H9 (cell line): ENCODE data around the gene SPATS2. TPM values are rescaled to one million over a fixed set of nuclear protein-coding genes. Genes with fewer than 3 reads are reported as not detected.

Experiments
- DNase-seq: peaks from one replicate; pipeline ENCODE4 v3.0.0-alpha.2; 2017
- H2AFZ ChIP-seq: one replicate; pipeline ENCODE4 v1.6.1; 2013; ENCODE audit warnings: mild to moderate bottlenecking, low read length, control low read depth, moderate library complexity
- H2AK5ac ChIP-seq: 2 replicates; pipeline ENCODE4 v1.6.1; 2013; ENCODE audit warnings: low read length, control low read depth, mixed read lengths; ENCODE audit not compliant: insufficient read length
- H2BK120ac ChIP-seq: one replicate; pipeline ENCODE4 v1.6.1; 2013; ENCODE audit warnings: low read depth, mild to moderate bottlenecking, low read length, control low read depth, inconsistent platforms; ENCODE audit not compliant: poor library complexity, severe bottlenecking
- H2BK12ac ChIP-seq: 2 replicates; pipeline ENCODE4 v1.6.1; 2013; ENCODE audit warnings: low read length, control low read depth, mixed read lengths, low read depth; ENCODE audit not compliant: insufficient read length
- H2BK15ac ChIP-seq: 2 replicates; pipeline ENCODE4 v1.6.1; 2013; ENCODE audit warnings: low read depth, low read length, control low read depth
- H2BK20ac ChIP-seq: one replicate; pipeline ENCODE4 v1.6.1; 2013; ENCODE audit warnings: low read depth, mild to moderate bottlenecking, low read length, control low read depth, inconsistent platforms; ENCODE audit not compliant: poor library complexity, severe bottlenecking
- H2BK5ac ChIP-seq: 2 replicates; pipeline ENCODE4 v1.6.1; 2013; ENCODE audit warnings: low read length, control low read depth, mixed read lengths; ENCODE audit not compliant: insufficient read length
- H3K14ac ChIP-seq: 2 replicates; pipeline ENCODE4 v1.6.1; 2013; ENCODE audit warnings: low read length, control low read depth; ENCODE audit not compliant: insufficient read depth
- H3K18ac ChIP-seq: 2 replicates; pipeline ENCODE4 v1.6.1; 2013; ENCODE audit warnings: low read depth, mild to moderate bottlenecking, mixed read lengths, low read length, control low read depth; ENCODE audit not compliant: insufficient read length
- H3K23ac ChIP-seq: 2 replicates; pipeline ENCODE4 v1.6.1; 2013; ENCODE audit warnings: low read length, control low read depth, mixed read lengths, low read depth; ENCODE audit not compliant: insufficient read length
- H3K23me2 ChIP-seq: 2 replicates; pipeline ENCODE4 v1.6.1; 2013; ENCODE audit warnings: low read depth, mild to moderate bottlenecking, mixed read lengths, low read length, control low read depth; ENCODE audit not compliant: insufficient read length, poor library complexity, severe bottlenecking
- H3K27ac ChIP-seq: 2 replicates; pipeline ENCODE4 v1.5.1; 2013; ENCODE audit warnings: low read length, control low read depth, mixed read lengths, low read depth; ENCODE audit not compliant: insufficient read length
- H3K27me3 ChIP-seq: 2 replicates; pipeline ENCODE4 v1.6.1; 2013; ENCODE audit warnings: low read length, control low read depth, inconsistent platforms; ENCODE audit not compliant: insufficient read depth
- H3K4ac ChIP-seq: 2 replicates; pipeline ENCODE4 v1.6.1; 2013; ENCODE audit warnings: low read depth, mild to moderate bottlenecking, control low read depth, inconsistent platforms, low read length, moderate library complexity
- H3K4me1 ChIP-seq: 2 replicates; pipeline ENCODE4 v1.6.1; 2013; ENCODE audit warnings: low read length, control low read depth, inconsistent platforms; ENCODE audit not compliant: insufficient read depth
- H3K4me2 ChIP-seq: 2 replicates; pipeline ENCODE4 v1.6.1; 2013; ENCODE audit warnings: low read length, control low read depth, mixed read lengths; ENCODE audit not compliant: insufficient read length, insufficient read depth
- H3K56ac ChIP-seq: 2 replicates; pipeline ENCODE4 v1.6.1; 2013; ENCODE audit warnings: low read depth, mild to moderate bottlenecking, mixed read lengths, low read length, control low read depth; ENCODE audit not compliant: insufficient read length
- H3K79me1 ChIP-seq: 2 replicates; pipeline ENCODE4 v1.6.1; 2013; ENCODE audit warnings: low read depth, mild to moderate bottlenecking, moderate library complexity, low read length, control low read depth, inconsistent platforms; ENCODE audit not compliant: insufficient read depth, poor library complexity, severe bottlenecking
- H3K79me2 ChIP-seq: 2 replicates; pipeline ENCODE4 v1.6.1; 2013; ENCODE audit warnings: low read length, control low read depth, inconsistent platforms; ENCODE audit not compliant: insufficient read depth
- H3K9ac ChIP-seq: 2 replicates; pipeline ENCODE4 v1.6.1; 2013; ENCODE audit warnings: low read length, control low read depth, mixed read lengths; ENCODE audit not compliant: insufficient read length; ENCODE audit errors: extremely low read depth
- H3K9me3 ChIP-seq: one replicate; pipeline ENCODE4 v1.6.1; 2013; ENCODE audit warnings: low read depth, low read length, inconsistent platforms; ENCODE audit not compliant: control insufficient read depth
- H3T11ph ChIP-seq: one replicate; pipeline ENCODE4 v1.6.1; 2013; ENCODE audit warnings: mild to moderate bottlenecking, low read length, control low read depth, inconsistent platforms
- H4K20me1 ChIP-seq: one replicate; pipeline ENCODE4 v1.6.1; 2013; ENCODE audit not compliant: control insufficient read depth, insufficient read length, insufficient read depth
- H4K5ac ChIP-seq: 2 replicates; pipeline ENCODE4 v1.6.1; 2013; ENCODE audit warnings: low read depth, mild to moderate bottlenecking, mixed read lengths, low read length, control low read depth; ENCODE audit not compliant: insufficient read length
- H4K8ac ChIP-seq: replicated peaks from 2 replicates; pipeline ENCODE4 v1.6.1; 2013; ENCODE audit warnings: low read length, control low read depth, mixed read lengths, low read depth; ENCODE audit not compliant: insufficient read length
- H4K91ac ChIP-seq: 2 replicates; pipeline ENCODE4 v1.6.1; 2013; ENCODE audit warnings: low read depth, mild to moderate bottlenecking, moderate library complexity, mixed read lengths, low read length, control low read depth; ENCODE audit not compliant: insufficient read length
- H3K27ac Mint-ChIP-seq, 3 experiments: 2 replicates in 2 of 3; 3 replicates in 1 of 3; pipeline ENCODE4 v1.8.0; 2020 to 2021; ENCODE audit warnings: mixed read lengths in 3 of 3, mild to moderate bottlenecking in 1 of 3, moderate library complexity in 1 of 3
- H3K27me3 Mint-ChIP-seq: 2 replicates; pipeline ENCODE4 v1.8.0; 2021; ENCODE audit warnings: low read depth, mild to moderate bottlenecking, moderate library complexity, mixed read lengths
- H3K36me3 Mint-ChIP-seq, 3 experiments: 2 replicates in 2 of 3; 3 replicates in 1 of 3; pipeline ENCODE4 v1.8.0; 2020 to 2021; ENCODE audit warnings: low read depth in 3 of 3, mixed read lengths in 3 of 3; ENCODE audit not compliant: insufficient read depth in 1 of 3
- H3K4me1 Mint-ChIP-seq, 2 experiments: 2 replicates each; pipeline ENCODE4 v1.8.0; 2020; ENCODE audit warnings: mixed read lengths in 2 of 2
- H3K4me3 Mint-ChIP-seq, 2 experiments: 2 replicates in 1 of 2; 3 replicates in 1 of 2; pipeline ENCODE4 v1.8.0; 2020 to 2021; ENCODE audit warnings: mild to moderate bottlenecking in 2 of 2, mixed read lengths in 2 of 2, moderate library complexity in 1 of 2
- H3K9me3 Mint-ChIP-seq, 2 experiments: 2 replicates in 1 of 2; 3 replicates in 1 of 2; pipeline ENCODE4 v1.8.0; 2020; ENCODE audit warnings: mild to moderate bottlenecking in 2 of 2, mixed read lengths in 2 of 2, moderate library complexity in 1 of 2
- total RNA-seq: library from RNA; stranded (reverse); gene quantifications from 2 replicates; pipeline ENCODE4 v1.2.1, GENCODE V29; 2021
- TF ChIP-seq, protein P1 (sequence below): fragments of 200-600 bp; sonication (generic); conservative IDR thresholded peaks from 3 replicates; pipeline ENCODE4 v1.8.0; 2021; ENCODE audit warnings: antibody characterized with exemption, mild to moderate bottlenecking

Gene SPATS2
- total RNA-seq, 1 experiment from 2014 or later, result 17.1 TPM

DNA sequence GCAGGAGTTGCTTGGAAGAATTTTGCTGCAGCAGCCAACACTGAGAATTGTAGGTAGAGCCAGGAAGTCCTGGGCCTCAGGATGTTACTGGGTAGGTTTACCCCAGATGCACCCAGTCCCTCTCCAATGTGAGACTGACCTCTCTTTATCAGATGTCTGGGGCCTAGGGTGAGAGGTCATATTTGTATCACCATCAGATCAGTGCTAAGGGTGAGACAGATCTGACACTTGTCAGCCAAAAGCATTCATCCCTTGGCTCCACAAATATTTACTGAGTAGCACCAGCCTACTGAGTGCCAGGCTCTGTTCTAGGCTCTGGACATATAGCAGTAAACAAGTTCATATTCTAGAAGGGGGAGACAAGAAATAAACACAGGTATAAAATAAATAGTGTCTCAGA lies 39.9 kb upstream of the SPATS2 start:
- no peak overlapping the region for H4K5ac ChIP-seq
- H3K9me3 Mint-ChIP-seq, result no peaks in the 10 kb centered on the region

More for the DNA sequence above, 39.9 kb upstream of the SPATS2 start:
- no peak overlapping the region for H3K9ac ChIP-seq
- no peak overlapping the region for H3K4me2 ChIP-seq
- Mint-ChIP-seq H3K27ac (no peak overlapping the region), H3K4me1 (peaks cover 3 to 15% of the 10 kb centered on the region in 2 experiments), H3K36me3 (peaks cover 19 to 68% (median 57%) of the 10 kb centered on the region in 3 experiments; a peak in 6 of 7 replicates), H3K4me3 (no peak overlapping the region), H3K27me3 (peaks cover 7% of the 10 kb centered on the region)
- H2BK20ac ChIP-seq, result no peak overlapping the region
- H3K18ac ChIP-seq, result no peak overlapping the region
- H3K27ac ChIP-seq, result no peak overlapping the region
- DNase-seq, result no peak
- no peak overlapping the region for H2BK5ac ChIP-seq
- H3K9me3 ChIP-seq, result no peaks in the 10 kb centered on the region
- H3K56ac ChIP-seq, result no peak overlapping the region
- H3T11ph ChIP-seq, result no peak overlapping the region
- no peak overlapping the region for H4K8ac ChIP-seq
- no peak overlapping the region for H2BK12ac ChIP-seq
- no peaks in the 10 kb centered on the region for H3K27me3 ChIP-seq
- H3K4me1 ChIP-seq, result no peaks in the 10 kb centered on the region
- H3K14ac ChIP-seq, result no peak overlapping the region
- TF ChIP-seq, protein P1, sequence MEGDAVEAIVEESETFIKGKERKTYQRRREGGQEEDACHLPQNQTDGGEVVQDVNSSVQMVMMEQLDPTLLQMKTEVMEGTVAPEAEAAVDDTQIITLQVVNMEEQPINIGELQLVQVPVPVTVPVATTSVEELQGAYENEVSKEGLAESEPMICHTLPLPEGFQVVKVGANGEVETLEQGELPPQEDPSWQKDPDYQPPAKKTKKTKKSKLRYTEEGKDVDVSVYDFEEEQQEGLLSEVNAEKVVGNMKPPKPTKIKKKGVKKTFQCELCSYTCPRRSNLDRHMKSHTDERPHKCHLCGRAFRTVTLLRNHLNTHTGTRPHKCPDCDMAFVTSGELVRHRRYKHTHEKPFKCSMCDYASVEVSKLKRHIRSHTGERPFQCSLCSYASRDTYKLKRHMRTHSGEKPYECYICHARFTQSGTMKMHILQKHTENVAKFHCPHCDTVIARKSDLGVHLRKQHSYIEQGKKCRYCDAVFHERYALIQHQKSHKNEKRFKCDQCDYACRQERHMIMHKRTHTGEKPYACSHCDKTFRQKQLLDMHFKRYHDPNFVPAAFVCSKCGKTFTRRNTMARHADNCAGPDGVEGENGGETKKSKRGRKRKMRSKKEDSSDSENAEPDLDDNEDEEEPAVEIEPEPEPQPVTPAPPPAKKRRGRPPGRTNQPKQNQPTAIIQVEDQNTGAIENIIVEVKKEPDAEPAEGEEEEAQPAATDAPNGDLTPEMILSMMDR, result no peak
- H2BK120ac ChIP-seq, result no peak overlapping the region
- H3K23me2 ChIP-seq, result peaks cover 7% of the 10 kb centered on the region
- no peak overlapping the region for H3K23ac ChIP-seq
- H3K79me2 ChIP-seq, result no peaks in the 10 kb centered on the region; the same call in 1 of the 2 replicates
- no peak overlapping the region for H2AK5ac ChIP-seq
- no peak overlapping the region for H2BK15ac ChIP-seq
- H3K79me1 ChIP-seq, result peaks cover 3% of the 10 kb centered on the region
- H3K4ac ChIP-seq, result no peak overlapping the region
- no peak overlapping the region for H4K91ac ChIP-seq
- H4K20me1 ChIP-seq, result no peaks in the 10 kb centered on the region
- no peak overlapping the region for H2AFZ ChIP-seq
